NCI-H526 (cell line): ENCODE data around the gene TNKS2.
"Not testable (repeated sequence)": the region's sequence is repeated elsewhere in the genome, so short reads cannot be mapped to it uniquely, and the experiment has no call there.

Source experiments
- DNase-seq, 2 experiments: peaks; one replicate each; lab custom pipeline; 2025; lab: John Stamatoyannopoulos, UW

The TNKS2 gene

GRCh38 chr10:91797874-91798648 is at the start of gene TNKS2:
TNKS2 (plus strand) TSS chr10:91798426; CDS start chr10:91798691, 265 bp downstream.
- peak; percentile 74 to 95 for DNase-seq

GRCh38 chr10:91749592-91749991 is 48.6 kb upstream of the TNKS2 start:
- not testable (repeated sequence) for DNase-seq

GRCh38 chr10:91756286-91756685 is 41.9 kb upstream of the TNKS2 start:
- DNase-seq = no peak

- peak; percentile 3 to 48 for DNase-seq
These were observed 39.7 kb upstream of the TNKS2 start for GRCh38 chr10:91758303-91759146.

- DNase-seq = no peak
These were observed 38.6 kb upstream of the TNKS2 start for GRCh38 chr10:91759581-91759986.

- no peak for DNase-seq
These were observed 36.5 kb upstream of the TNKS2 start for GRCh38 chr10:91761721-91762120.

GRCh38 chr10:91762878-91763277 is 35.3 kb upstream of the TNKS2 start:
- no peak for DNase-seq

- no peak for DNase-seq
These were observed 31.6 kb upstream of the TNKS2 start for GRCh38 chr10:91766676-91767075.

GRCh38 chr10:91768123-91768522 is 30.1 kb upstream of the TNKS2 start:
- DNase-seq = no peak

- DNase-seq = no peak
These were observed 26.3 kb upstream of the TNKS2 start for GRCh38 chr10:91771907-91772306.

- DNase-seq = no peak
These were observed 25.8 kb upstream of the TNKS2 start for GRCh38 chr10:91772461-91772860.

GRCh38 chr10:91772869-91773268 is 25.4 kb upstream of the TNKS2 start:
- DNase-seq = no peak

GRCh38 chr10:91774571-91774970 is 23.7 kb upstream of the TNKS2 start:
- DNase-seq = no peak

GRCh38 chr10:91775731-91776130 is 22.5 kb upstream of the TNKS2 start:
- no peak for DNase-seq

- DNase-seq = no peak
These were observed 22.0 kb upstream of the TNKS2 start for GRCh38 chr10:91776266-91776665.

- no peak for DNase-seq
These were observed 19.7 kb upstream of the TNKS2 start for GRCh38 chr10:91778485-91778884.

- DNase-seq = no peak
These were observed 19.1 kb upstream of the TNKS2 start for GRCh38 chr10:91779011-91779605.

- DNase-seq = no peak
These were observed 15.7 kb upstream of the TNKS2 start for GRCh38 chr10:91782539-91782938.

GRCh38 chr10:91785830-91786229 is 12.4 kb upstream of the TNKS2 start:
- DNase-seq = no peak

- DNase-seq = no peak
These were observed 11.0 kb upstream of the TNKS2 start for GRCh38 chr10:91787258-91787657.

GRCh38 chr10:91787810-91788209 is 10.4 kb upstream of the TNKS2 start:
- no peak for DNase-seq

- no peak for DNase-seq
These were observed 9.7 kb upstream of the TNKS2 start for GRCh38 chr10:91788527-91788926.
